GM18511 (cell line): ENCODE data around the gene NR3C2.
"Not testable (repeated sequence)": the region's sequence is repeated elsewhere in the genome, so short reads cannot be mapped to it uniquely, and the experiment has no call there.

Experiments
- ATAC-seq: cut with Tn5 transposase; IDR thresholded peaks from one replicate; pipeline ENCODE4 v1.9.1; 2021; ENCODE audit warnings: mild to moderate bottlenecking, moderate library complexity; ENCODE audit not compliant: unreplicated experiment

NR3C2 gene

GRCh38 chr4:148225639-148226038 lies 216.6 kb downstream of the NR3C2 start:
- no peak for ATAC-seq

- ATAC-seq = no peak
Measured at GRCh38 chr4:148224476-148224875, 217.7 kb downstream of the NR3C2 start.

GRCh38 chr4:148222991-148223660 lies 219.1 kb downstream of the NR3C2 start:
- ATAC-seq = no peak

- ATAC-seq = peak; percentile 97
Measured at GRCh38 chr4:148216866-148217814, 225.1 kb downstream of the NR3C2 start.

- ATAC-seq = no peak
Measured at GRCh38 chr4:148216321-148216720, 225.9 kb downstream of the NR3C2 start.

GRCh38 chr4:148215202-148215601 lies 227.0 kb downstream of the NR3C2 start:
- no peak for ATAC-seq

- ATAC-seq = no peak
Measured at GRCh38 chr4:148214529-148215166, 227.6 kb downstream of the NR3C2 start.

GRCh38 chr4:148211533-148211932 lies 230.7 kb downstream of the NR3C2 start:
- ATAC-seq = no peak

GRCh38 chr4:148210661-148211060 lies 231.6 kb downstream of the NR3C2 start:
- no peak for ATAC-seq

- no peak for ATAC-seq
Measured at GRCh38 chr4:148207068-148207467, 235.1 kb downstream of the NR3C2 start.

GRCh38 chr4:148205476-148205875 lies 236.7 kb downstream of the NR3C2 start:
- no peak for ATAC-seq

GRCh38 chr4:148204892-148205291 lies 237.3 kb downstream of the NR3C2 start:
- no peak for ATAC-seq

GRCh38 chr4:148204171-148204570 lies 238.0 kb downstream of the NR3C2 start:
- no peak for ATAC-seq

- no peak for ATAC-seq
Measured at GRCh38 chr4:148203056-148203898, 238.9 kb downstream of the NR3C2 start.

- no peak for ATAC-seq
Measured at GRCh38 chr4:148200960-148201359, 241.3 kb downstream of the NR3C2 start.

- no peak for ATAC-seq
Measured at GRCh38 chr4:148196164-148196563, 246.1 kb downstream of the NR3C2 start.

GRCh38 chr4:148192526-148192925 lies 249.7 kb downstream of the NR3C2 start:
- no peak for ATAC-seq

GRCh38 chr4:148187454-148188222 lies 254.6 kb downstream of the NR3C2 start:
- ATAC-seq = not testable (repeated sequence)

- ATAC-seq = no peak
Measured at GRCh38 chr4:148184922-148185321, 257.3 kb downstream of the NR3C2 start.
